Activated T-cell treated with anti-CD3 and anti-CD28 coated beads for 24 hours (primary cell): ENCODE results near the gene SNTB2.
"Not testable (repeated sequence)": the region's sequence is repeated elsewhere in the genome, so short reads cannot be mapped to it uniquely, and the experiment has no call there.

ENCODE experiments used
- DNase-seq: peaks from one replicate; pipeline ENCODE4 v3.0.0-alpha.2; 2020; ENCODE audit warnings: low read depth

Gene SNTB2

DNA sequence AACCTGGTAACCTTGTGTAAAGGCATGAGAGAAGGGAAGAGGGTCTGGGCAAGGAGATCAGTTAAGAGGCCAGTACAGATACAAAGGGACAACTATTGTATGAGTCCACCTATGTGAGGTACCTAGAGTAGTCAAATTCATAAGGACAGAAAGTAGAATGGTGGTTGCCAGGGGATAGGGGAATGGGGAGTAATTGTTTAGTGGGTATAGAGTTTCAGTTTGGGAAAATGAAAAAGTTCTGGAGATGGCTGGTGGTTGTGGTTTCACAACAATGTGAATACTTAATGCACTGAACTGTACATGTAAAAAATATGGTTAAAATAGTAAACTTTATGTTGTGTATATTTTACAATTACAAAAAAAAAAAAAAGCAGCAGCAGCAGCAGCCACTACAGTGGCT lies 49.4 kb downstream of the SNTB2 start:
- no peak for DNase-seq

DNA sequence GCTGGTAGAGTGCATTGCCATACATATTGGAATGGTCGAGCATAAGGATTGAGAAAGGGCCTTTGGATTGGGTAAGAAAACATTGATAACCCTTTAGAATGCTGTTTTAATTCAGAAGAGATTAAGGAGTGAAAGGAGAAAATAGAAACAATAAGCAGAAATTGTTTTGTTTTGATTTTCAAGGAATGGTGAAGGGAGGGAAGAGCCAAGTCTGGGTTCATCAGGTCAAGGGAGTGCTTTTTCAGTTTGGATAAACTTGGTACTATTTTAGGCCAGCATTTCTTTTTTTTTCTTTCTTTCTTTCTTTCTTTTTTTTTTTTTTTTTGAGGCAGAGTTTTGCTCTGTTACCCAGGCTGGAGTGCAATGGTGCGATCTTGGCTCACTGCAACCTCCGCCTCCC lies 50.3 kb downstream of the SNTB2 start:
- DNase-seq = no peak

DNA sequence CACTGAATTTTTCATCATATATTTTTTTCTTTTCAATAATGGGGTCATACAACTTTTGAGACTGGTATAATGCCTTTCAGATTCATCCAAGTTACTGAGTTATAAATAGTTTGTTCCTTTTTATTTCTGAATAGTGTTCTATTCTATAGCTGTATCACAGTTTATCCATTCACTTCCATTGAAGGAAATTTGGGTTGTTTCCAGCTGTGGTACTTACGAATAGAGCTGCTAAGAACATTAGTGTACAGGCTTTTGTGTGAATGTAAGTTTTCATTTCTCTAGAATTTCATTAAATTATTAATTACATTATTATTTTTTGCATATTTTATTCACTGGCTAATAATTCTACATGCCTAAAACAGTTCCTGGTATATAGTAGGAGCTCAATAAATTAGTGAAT lies 52.9 kb downstream of the SNTB2 start:
- DNase-seq = no peak

DNA sequence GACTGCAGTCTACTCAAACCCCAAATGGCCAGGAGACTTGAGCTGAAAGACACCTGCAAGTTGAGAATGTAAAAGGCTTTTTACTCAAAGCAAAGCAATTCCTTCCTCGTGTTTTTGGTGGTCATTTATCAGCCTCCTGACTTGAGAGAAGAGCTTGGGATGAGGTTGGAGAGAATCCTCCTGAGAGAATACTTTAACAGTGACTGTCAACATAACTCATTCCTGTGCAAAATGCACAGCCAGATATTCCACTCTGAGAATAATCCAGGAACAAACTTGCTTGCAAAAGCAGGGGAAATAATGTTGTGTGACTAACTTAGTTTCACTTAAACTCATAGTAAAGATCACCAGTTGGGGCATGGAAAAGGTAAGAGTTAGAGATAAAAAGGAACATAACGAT lies 53.4 kb downstream of the SNTB2 start:
- no peak for DNase-seq

DNA sequence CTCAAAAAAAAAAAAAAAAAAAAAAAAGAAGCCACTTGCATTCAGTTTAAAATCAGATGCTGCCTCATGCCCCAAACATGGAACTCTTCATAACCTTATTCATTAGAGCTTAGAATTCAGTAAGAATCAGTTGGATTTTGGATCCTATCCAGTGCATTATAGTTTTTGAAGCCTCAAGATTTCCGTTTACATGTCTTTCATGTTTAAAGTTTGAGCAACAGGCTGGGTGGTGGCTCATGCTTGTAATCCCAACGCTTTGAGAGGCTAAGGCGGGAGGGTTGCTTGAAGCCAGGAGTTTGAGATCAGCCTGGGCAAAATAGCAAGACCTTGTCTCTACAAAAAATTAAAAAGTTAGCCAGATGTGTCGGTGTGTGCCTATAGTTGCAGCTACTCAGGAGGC lies 55.0 kb downstream of the SNTB2 start:
- DNase-seq = no peak

DNA sequence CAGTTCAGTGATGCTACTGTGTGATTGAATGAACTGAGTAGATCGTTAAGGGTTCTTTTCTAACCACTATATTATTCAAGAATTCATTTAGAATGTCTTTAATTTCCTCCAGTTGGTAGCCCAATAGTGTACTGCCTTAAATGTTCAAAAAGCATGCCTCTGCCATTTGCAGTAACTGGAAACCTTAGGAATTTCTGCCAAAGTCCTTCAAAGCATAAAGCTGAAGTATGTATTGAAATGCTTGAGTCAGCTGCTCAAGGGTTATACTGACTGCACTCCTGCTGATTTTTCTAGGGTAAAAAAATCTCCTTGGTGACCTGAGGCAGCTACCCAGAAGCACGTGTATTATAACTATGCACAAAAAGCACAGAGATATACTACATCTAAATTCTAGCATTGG lies 56.5 kb downstream of the SNTB2 start:
- no peak for DNase-seq

DNA sequence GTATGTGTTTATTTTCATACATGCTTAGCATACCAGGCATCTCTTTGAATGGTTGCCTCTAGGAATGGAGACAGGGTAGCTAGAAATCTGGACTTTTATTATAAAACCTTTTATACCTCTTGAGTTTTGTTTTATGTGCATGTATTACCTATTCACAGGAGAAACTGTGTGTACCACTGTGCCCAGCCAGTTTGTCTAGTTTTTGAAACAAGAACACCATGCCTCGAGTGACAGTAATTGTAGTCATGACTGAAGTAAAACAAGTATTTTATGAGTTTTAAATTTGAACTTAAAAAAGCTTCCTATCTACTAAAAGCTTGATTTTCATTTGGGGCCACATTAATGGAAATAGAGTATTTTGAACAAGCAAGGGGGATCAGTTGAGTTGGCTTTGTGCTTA lies 57.4 kb downstream of the SNTB2 start:
- DNase-seq = no peak

DNA sequence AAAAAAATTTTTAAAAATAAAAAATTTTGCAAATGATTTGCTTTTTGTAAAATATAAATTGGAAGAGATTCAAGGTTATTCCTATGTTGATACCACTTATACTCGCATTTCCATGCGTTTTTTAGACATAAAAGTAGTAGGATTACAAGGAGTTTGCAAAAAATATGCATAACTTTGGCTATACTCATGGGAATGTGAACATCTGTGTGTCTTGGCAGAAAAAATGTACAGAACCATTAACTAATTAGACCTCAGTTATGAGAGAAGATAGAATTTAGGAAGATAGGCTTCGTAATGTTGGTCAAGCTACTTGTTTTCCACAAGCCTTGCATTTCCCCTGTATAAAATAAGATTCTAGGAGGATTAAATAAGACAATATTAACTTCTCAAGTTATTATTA lies 63.1 kb downstream of the SNTB2 start:
- no peak for DNase-seq

DNA sequence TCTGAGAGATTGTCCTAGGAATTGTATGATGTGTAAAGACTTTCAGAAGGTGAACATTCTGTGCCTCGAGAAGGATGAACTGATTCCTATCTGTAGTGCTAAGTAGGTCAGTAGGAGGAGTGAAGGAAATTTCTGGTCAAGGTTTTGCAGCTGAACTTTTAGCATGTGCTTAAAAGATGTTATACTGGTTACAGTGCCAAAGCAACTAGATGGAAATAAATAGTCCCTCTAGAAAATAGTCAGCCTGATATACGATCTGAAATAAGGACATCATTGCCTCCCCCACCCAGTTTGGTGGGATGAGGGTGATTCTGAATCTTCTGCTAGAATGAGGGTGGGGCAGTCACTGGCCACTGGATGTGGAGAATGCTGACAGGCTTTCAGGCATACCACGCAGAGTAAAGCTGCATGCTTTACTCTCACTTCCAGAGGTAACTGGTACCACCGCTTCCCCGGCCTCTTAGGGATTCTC lies 66.9 kb downstream of the SNTB2 start:
- DNase-seq = no peak

DNA sequence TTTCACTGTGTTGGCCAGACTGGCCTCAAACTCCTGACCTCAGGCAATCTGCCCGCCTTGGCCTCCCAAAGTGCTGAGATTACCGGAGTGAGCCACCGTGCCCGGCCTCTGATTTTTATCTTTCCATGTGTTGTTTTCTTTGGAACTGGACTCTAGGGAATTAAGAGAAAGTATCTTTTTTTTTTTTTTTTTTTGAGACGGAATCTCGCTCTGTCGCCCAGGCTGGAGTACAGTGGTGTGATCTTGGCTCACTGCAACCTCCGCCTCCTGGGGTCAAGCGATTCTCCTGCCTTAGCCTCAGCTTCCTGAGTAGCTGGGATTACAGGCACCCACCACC lies 72.4 kb downstream of the SNTB2 start:
- DNase-seq = not testable (repeated sequence)

DNA sequence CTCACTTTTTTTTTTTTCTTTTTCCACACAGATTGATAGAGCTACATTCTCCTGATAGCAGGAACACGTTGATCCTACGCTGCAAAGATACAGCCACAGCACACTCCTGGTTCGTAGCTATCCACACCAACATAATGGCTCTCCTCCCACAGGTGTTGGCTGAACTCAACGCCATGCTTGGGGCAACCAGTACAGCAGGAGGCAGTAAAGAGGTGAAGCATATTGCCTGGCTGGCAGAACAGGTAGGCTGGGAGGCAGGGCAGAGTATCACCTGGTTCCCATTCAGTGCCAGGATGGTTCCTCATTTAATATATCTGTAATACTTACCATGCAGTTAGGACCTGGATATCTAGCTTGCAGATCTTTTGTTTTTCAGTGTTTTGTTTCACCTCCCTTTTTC lies 73.1 kb downstream of the SNTB2 start:
- no peak for DNase-seq

DNA sequence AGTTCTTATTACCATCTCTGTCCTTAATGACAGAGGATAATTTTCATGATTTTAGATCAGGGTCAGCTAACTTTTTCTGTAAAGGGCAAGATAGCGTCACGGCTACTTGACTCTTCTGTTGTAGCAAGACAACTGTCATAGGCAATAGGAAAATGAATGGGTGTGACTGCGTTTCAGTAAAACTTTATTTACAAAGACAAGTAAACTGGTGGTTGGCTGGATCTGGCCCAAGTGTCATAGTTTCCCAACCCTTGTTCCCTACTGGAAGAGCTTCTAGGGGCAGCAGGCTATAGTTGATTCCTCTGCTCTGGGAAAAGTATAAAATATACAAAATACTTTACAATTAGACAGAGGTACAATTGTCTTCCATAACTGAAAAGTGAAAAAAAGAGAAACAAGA lies 73.5 kb downstream of the SNTB2 start:
- no peak for DNase-seq

DNA sequence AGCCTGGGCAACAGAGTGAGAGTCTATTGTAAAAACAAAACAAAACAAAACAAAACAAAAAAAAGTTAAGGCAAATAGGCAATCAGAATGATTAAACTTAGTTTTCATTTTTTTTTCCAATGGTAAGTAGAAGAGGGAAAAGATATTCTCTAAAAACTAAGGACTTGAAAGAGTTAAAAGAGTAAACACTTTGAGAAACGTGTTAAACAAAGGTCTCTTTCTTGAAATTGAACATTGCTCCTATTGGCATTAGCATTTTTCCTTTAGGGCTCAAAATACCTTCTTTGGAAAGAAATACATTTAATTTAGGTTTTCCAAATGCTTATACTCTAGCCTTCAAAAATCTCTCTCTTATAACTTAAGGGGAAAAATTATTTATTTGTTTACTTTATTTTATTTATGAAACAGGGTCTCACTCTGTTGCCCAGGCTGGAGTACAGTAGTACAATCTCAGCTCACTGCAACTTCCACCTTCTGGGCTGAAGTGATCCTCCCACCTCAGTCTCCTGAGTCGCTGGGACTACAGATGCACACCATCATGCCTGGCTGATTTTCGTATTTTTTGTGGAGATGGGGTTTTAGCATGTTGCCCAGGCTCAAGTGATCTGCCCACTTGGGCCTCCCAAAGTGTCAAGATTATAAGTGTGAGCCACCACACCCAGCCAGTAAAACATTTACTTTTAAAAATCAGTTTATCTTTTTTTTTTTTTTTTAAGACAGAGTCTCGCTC lies 79.5 kb downstream of the SNTB2 start:
- no peak for DNase-seq

DNA sequence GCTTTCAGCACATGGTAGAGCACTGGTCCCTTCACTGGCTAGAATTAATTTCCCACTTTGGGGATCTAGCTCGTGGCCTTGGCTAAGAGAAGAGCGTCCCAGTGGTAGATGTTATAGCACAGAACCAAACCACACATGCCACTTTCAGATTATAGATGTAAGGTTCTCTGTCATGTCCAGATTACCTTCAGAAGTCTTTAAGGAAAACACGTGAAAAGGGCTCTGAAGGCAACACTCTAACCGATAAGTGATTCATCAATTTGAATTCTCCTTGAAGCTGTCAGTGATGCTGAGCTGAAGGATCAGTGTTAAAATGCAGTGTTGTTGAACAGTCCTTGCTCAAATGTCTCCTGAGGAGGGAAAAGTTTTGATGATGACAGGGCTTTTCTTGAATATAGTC lies 80.7 kb downstream of the SNTB2 start:
- DNase-seq = no peak

DNA sequence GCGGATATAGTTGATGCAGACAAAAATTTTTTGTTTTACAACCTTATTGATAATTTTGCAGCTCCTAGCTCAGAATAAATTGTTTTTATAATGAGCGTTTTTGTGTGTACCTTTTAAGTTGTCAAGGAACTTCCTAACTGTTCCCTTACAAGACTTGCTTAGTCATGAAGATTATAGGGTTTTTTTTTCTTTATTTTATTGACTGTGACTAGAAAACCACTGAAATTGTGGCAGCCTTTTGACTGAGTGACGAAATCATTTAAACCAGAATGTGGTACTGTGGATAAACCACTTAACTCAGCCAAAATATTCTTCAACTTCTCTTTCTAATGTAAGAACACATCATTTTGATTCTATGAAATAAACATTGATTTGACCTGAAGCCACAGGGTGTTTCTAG lies 83.4 kb downstream of the SNTB2 start:
- no peak for DNase-seq

DNA sequence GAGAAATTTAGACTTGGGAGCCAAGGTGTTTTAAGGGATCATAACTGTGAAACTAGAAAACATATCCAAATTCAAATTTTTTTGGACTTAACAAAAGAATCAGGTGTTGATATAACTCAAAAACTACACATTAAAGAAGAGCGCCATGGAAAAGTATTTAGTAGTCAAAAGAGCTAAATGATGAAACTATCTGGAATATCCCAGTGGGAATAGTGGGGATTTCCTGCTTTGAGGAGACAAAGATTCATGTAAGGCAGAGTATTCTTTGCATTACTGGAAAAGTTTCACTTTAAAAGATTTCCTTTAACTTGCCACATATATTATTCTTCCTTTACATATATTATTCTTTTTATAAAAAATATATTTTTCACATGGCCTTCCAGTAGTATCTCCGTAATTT lies 83.9 kb downstream of the SNTB2 start:
- DNase-seq = no peak

DNA sequence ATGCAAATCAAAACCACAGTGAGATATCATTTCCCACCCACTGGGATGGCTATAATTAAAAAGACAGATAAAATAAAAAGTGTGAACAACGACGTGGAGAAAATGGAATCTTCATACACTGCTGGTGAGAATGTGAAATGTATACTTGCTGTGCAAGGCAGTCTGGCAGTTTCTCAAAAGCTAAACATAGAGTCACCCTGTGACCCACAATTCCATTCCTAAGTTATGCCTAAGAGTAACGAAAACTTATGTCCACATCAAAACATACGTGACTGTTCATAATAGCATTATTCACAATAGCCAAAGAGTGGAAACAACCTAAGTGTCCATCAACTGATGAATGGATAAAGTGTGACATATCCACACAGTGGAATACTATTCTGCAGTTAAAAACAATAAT lies 86.0 kb downstream of the SNTB2 start:
- DNase-seq = no peak

DNA sequence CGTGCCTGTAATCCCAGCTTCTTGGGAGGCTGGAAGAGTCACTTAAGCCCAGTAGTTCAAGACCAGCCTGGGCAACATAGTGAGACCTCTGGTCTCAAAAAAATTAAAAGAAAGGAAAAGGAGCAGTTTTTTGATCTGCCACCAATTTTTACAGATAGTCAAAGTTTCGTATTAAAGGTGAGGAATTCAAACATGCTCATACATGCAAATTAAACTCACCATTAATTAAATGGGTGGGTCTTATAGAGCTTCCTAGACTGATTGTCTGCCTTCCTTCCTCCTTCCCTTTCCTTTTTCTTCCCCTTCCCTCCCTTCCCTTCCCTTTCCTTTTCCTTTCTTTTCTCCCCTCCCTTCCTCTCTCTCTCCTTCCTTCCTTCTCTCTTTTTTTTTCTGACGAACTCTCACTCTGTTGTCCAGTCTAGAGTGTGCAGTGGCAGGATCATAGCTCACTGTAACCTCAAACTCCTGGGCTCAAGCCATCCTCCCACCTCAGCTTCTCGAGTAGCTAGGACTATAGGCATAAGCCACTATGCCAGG lies 87.8 kb downstream of the SNTB2 start:
- DNase-seq = no peak

DNA sequence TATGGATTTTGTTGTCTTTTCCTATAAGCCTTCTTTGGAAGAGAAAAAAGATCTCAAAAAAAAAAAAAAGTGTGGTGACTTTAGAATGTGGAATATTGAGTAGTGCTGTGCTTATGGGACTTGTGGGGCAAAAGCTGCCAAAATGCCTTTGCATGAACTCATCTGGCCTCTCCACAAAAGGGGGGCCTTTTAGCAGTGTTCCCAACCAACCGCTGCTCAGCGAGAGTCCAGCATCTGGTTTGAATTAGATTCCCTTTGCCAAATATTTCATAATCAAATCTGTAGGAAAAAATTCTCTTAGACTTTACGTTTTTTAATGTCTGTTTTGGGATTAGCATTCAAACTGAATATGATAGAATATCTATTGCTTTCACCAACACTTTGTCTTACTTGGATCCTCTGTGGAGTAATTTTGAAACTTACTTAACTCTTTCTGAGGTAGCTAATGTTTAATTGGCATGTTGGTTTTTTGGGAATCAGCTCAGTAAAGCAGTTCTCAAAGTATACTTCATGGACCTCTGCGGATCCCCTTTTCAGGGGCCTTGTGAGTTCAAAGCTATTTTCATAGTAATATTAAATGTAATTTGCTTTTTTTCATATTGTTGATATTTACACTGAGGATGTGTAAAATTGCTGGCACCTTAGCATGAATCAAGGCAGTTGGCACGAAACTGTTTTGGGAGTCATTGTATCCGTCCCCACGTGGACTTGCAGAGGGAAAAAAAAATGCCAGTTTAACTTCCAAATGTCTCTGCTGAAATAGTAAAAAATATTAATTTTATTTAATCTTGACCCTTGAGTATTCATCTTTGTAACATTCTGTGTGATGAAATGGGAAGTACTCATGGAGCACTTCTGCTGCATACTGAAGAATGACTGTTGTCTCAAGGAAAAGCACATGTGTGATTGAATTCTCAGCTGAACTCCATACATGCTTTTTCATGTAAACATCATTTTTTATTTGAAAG lies 89.5 kb downstream of the SNTB2 start:
- no peak for DNase-seq

DNA sequence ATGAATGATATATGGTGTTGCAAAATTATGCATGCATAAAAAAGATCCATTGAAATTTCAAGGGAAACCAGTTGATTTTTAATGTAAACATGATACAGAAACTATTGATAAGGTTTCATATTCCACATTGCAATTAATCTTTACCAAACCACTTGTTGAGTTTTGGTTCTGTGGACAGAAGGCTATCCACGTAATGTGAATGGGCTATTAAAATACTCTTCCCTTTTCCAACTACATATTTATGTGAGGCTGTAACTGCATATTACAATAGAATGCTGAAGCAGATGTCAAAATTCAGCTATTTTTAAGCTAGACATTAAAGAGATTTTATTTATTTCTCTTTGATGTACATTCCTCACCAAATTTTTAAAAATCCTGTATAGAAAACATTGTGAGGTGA lies 90.4 kb downstream of the SNTB2 start:
- DNase-seq = no peak

DNA sequence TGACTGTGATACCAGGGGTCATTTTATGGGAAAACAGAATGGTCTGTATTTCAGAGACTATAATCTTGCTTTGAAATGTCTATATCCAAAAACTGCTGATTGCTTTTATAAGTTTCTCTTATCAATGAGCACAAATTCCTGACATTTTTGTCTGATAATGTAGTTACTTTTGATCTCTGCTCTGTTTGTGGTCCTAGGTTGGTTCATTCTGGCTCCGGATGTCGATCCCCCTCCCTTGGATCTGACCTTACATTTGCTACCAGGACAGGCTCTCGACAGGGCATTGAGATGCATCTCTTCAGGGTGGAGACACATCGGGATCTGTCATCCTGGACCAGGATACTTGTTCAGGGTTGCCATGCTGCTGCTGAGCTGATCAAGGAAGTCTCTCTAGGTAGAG lies 96.9 kb downstream of the SNTB2 start:
- no peak for DNase-seq

DNA sequence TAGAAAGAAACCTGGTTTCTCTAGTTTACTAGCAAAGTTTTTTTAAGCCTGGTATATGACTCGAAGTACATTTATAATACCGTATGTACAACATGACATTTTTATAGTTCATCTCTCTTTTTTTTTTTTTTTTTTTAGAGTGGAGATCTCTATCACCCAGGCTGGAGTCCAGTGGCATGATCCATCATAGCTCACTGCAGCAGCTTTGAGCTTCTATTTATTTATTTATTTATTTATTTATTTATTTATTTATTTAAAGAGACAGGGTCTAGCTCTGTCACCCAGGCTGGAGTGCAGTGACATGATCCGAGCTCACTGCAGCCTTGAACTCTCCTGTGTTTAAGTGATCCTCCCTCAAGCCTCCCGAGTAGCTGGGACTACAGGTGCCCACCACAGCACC lies 98.3 kb downstream of the SNTB2 start:
- no peak for DNase-seq
